GM19239 (cell line): Measurements from ENCODE around the gene ANKS1A.

ENCODE experiments used
- DNase-seq: peaks from one replicate; pipeline ENCODE4 v3.0.0; 2011; ENCODE audit warnings: low spot score; ENCODE audit not compliant: insufficient read length
- FAIRE-seq: peaks from 2 replicates; lab custom pipeline; 2011; peaks lifted over from hg19 to GRCh38; lab: Jason Lieb, UNC

The ANKS1A gene

DNA sequence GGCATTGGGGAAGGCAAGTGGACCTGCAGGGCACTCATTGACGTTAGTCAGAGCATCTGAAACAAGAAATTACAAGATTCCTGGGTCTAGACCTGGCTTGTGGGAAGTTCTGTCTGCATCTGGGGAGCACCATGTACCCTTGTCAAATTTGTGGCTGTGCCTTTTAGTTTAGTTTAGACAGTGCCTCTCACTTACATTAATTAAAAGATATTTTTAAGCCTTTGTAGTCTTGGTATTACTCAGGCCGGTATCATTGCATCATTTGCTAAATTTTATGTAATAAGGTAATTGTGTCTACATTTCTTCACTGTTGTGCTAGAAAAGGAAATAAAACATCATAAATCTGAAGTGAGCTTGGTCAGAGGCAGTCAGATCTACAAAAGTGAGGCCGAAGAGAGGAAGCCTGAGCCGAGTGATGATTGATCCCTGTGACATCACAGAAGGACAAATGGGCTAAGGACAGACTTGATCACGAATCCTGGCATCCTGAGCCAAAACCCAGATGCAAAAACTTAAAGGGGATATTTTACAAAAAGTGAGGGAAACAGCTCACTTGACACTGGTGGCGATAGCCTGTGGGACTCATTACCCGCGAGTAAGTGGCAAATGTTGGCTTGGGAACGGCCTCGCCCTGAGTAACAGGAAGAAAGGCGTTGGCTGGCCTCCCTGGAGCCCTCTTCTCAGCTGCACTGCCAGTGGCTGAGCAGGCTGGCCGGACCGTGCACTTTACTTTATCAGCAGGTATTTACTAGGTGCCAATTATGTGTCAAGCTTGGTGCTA lies 145.5 kb downstream of the ANKS1A start:
- DNase-seq (no peak), FAIRE-seq (no peak)

- no peak for DNase-seq
- FAIRE-seq: no peak
Observed at GRCh38 chr6:35035481-35036030, 146.5 kb downstream of the ANKS1A start.

DNA sequence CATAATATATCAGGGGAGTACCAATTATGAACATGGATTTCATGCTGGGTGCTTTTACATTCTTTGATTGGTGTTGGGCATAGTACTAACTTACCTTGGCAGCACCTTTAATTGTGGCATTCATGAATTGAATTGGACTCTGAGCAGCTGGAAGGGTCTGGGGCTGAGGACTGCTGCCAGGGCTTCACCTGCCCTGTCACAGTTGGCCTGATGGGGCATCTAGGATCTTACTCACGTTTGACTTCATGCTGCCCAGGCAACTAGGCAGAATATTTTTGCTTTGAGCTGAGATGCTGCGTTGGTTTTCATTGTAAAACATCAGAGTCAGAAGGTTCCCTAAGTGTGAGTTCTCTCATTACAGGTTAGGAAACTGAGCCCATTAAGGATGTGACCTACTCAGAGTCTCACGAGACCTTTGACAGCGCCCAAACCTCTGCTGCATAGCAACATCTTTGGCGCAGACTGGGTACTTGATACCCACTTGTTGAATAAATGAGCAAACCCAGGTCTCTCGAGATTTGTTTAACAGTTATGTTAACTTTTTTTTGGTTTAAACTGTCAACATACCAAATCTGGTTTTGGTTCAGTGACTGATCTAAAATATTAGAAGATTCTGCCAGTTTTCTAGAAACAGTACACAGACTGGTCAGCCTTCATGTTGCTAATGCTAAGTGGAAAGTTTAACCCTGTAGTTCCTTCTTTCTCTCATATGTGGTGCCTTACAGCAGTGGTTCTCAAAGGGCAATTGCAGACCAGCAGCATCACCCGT lies 147.2 kb downstream of the ANKS1A start:
- DNase-seq (no peak), FAIRE-seq (no peak)

DNA sequence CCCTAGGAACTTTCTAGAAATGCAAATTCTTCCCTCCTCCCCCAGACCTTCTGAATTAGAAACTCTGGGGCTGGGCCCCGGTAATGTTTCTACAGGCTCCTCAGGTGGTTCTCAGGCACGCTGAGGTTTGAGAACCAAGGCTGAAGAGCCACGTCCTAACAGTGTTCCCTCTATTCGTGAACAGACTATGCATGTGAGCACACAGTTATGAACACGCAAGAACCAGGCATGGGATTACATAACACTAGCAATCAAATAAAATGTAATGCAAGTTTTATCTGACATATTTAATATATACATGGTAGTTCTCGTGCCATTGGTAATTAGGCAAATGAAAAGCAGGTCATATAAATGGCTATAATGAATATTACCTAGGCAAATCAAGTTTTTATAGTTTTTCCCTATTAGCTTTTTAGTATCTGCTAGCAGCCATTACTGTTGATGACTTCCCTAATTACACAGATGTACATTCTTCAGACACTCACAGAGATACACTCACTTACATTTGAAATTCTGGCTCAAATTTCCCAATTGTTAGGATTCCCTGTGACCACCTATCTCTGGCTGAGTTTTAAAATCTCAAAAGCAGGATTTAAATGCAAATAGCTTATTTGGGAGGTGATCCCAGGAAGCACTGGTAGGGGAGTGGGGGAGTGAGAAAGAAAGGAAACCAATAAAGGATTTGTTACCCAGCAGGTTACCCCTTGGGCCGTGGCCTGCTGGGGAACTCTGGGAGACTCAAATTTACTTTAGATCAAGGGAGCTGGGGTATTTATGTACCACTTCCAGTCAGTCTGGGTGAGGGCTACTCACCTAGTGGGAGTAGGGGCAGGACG lies 148.0 kb downstream of the ANKS1A start:
- DNase-seq: no peak
- no peak for FAIRE-seq

DNA sequence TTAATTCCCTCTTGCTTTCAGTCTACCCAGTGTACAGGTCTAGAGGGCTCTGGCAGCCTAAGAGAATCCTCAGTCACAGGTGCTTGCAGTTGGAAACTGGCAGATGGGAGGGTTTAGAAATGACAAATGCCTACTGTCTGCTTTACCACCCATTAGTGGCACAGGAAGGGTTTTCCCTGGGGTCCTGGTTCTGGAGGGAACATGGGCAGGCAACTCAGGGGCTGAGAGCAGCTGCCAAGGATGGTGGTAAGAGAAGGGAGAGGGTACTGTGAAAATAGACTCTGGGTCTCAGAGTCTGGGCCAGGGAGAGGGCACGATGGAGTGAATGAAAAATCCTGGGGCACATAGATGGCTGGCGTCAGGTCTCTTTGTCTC lies 148.6 kb downstream of the ANKS1A start:
- FAIRE-seq: no peak
- no peak for DNase-seq

DNA sequence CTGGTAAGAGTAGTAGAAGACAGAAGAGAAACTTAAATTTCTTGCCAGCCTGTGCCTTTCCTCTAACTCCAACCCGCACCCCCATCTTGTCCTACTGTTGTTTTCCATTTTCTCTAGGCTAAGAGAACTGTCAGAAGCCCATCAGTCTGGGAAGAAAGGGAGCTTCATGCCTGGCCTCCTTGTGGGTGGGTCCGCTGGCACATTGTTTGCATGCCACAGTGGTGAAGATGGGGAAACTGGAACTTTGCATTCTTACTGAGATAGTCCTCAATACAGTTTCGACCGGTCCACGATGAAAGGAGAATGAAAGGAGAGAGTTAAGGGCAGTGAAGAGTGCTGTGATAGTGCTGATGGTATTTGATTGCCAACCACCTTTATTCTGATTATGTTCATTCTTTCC lies 149.0 kb downstream of the ANKS1A start:
- no peak for FAIRE-seq

DNA sequence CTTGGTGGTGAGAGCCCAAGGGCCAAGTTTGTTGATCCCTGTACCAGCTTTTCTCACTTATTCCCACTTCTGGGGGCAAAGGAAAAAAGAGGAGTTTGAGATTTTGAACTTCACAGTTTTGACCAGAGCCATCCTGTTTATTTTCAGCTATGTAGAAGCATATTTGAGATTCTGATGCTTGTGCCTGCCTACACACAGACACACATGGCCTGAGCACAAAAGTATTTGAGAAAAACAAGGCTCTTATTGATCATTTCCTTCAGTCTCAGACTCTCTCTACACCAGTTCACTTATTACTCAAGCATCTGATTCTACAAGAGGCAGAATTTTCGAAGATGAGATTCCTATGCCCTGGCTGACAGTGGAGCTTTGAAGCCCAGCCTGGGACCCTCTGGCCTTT lies 151.3 kb downstream of the ANKS1A start:
- no peak for DNase-seq
- FAIRE-seq: no peak

More for the DNA sequence above, 149.0 kb downstream of the ANKS1A start:
- DNase-seq: no peak

GRCh38 chr6:35041086-35041861 lies 152.2 kb downstream of the ANKS1A start:
- FAIRE-seq (no peak), DNase-seq (no peak)

DNA sequence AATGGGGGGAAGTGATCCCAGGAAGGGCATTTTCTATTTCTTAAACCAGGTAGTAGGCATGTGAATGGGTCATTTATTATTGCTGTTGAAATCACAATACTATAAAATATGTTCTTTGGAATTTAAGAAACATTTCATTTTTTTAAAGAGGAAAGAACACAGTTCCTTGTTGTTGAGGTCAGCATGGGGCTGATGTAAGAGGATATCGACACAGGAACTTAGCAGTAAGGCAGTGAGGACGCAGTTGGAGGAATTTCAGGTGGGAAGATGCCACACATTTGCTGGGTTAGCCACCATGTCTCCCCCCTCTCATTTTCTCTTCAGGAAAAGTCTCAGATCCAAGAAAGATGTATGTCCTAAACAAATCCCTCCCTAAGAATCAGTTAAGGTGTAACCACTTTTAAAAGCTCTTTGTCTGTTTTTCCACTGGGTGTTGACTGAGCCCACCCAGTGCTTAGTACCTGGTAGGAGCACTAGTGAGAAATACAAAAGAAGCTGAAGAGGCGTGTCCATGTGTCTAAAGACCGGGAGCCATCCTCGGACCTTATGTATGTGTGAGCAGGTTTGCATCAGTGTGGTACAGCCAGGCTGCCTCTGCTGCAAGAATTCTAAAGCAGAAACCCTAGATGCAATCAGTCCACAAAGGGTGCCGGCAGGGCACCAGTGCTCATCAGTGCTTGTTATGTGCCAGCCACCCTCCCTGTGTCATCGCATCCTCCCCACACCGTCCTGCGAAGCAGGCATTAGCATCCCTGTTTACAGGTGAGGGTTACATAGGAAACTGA lies 153.2 kb downstream of the ANKS1A start:
- FAIRE-seq (no peak), DNase-seq (no peak)

- DNase-seq: no peak
- no peak for FAIRE-seq
Observed at GRCh38 chr6:35043381-35044130, 154.5 kb downstream of the ANKS1A start.

- FAIRE-seq (no peak), DNase-seq (no peak)
Observed at GRCh38 chr6:35044145-35044745, 155.2 kb downstream of the ANKS1A start.

GRCh38 chr6:35044761-35045421 lies 155.8 kb downstream of the ANKS1A start:
- no peak for DNase-seq
- FAIRE-seq: no peak

DNA sequence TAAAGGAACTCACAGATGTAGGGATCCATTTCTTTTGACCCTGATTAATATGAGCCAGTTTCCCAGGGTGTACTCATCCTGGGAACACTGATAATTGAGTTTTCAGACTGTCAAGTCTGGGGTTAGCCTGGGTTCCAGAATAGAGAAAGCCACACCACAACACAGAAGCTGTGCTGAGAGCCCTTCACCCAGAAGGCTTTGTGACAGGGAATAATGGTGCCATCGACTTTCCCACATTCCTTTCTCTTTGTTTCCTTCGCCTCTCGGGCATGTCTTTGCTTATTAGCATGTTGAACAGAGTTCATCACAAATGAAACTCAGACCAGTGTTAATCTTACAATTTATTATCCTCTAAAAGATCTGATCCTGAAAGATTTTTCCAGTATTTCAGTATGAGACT lies 157.0 kb downstream of the ANKS1A start:
- no peak for FAIRE-seq

DNA sequence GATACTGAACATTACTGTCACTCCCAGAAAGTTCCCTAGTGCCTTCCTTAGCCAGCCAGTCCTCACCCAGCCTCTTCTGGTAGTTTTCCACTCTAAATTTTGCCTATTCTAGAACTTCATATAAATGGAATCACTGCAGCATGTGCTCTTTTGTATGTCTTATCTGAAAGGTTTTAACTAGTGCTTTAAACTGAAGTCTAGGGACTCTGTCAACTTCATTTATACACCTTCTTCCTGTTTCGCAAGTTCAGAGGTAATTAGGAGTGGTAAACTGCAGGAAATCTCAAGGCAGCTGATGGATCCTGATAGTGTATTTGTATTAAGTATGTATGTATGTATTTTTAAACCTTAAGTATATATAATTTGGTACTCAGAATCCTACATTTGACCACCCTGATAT lies 157.8 kb downstream of the ANKS1A start:
- no peak for FAIRE-seq
- DNase-seq: no peak

More for the DNA sequence above, 157.0 kb downstream of the ANKS1A start:
- no peak for DNase-seq

- DNase-seq (no peak), FAIRE-seq (no peak)
Observed at GRCh38 chr6:35047265-35048011, 158.4 kb downstream of the ANKS1A start.

- DNase-seq: no peak
- no peak for FAIRE-seq
Observed at GRCh38 chr6:35048031-35048613, 159.1 kb downstream of the ANKS1A start.
